ENCODE data around the gene SRMS. TPM values are rescaled to one million over a fixed set of nuclear protein-coding genes. Genes with fewer than 3 reads are reported as not detected.

Gene SRMS
- total RNA-seq, 1 experiment from 2014 or later: 0.79 TPM

DNA sequence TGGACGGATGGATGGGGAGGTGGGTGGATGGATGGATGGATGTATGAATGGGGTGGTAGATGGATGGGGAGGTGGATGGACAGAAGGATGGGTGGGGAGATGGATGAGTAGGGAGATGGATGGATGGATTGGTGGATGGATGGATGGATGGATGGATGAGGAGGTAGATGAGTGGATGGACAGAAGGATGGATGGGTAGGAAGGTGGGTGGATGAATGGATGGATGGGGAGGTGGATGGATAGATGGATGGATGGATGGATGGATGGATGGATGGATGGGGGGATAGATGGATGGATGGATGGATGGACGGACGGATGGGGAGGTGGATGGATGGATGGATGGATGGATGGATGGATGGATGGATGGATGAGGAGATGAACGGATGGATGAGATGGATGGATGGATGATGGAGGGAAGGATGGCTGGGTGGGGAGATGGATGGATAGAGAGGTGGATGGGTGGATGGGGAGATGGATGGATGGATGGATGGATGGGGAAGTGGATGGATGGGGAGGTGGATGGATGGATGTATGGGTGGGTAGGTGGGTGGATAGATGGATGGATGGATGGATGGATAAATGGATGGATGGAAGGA, 55.8 kb downstream of the SRMS start:
- H3K56ac ChIP-seq (ENCODE audit: insufficient read length, low read depth, low read length): no peak overlapping the region
- H2BK20ac ChIP-seq (ENCODE audit: low read depth, low read length, poor library complexity, severe bottlenecking): no peak overlapping the region
- no peak overlapping the region for H2BK120ac ChIP-seq (ENCODE audit: low read depth, low read length, poor library complexity, severe bottlenecking)
- no peak overlapping the region for H3K4me2 ChIP-seq (ENCODE audit: insufficient read depth, insufficient read length, low read length)
- Mint-ChIP-seq H3K27me3 (ENCODE audit: low read depth) (peaks cover 49% of the 10 kb centered on the region), H3K4me3 (no peak overlapping the region; a peak in 1 of 5 replicates), H3K9me3 (peaks cover 2 to 11% of the 10 kb centered on the region in 2 experiments; a peak in 3 of 5 replicates), H3K36me3 (ENCODE audit: insufficient read depth in 1 of 3, low read depth in 3 of 3) (peaks cover 15 to 24% (median 15%) of the 10 kb centered on the region in 3 experiments; a peak in 6 of 7 replicates), H3K27ac (no peak overlapping the region), H3K4me1 (peaks cover 2 to 8% of the 10 kb centered on the region in 2 experiments; a peak in 3 of 4 replicates)
- no peak overlapping the region for H3K9ac ChIP-seq (ENCODE audit: extremely low read depth, insufficient read length, low read length)
- no peak overlapping the region for H2BK15ac ChIP-seq (ENCODE audit: low read depth, low read length)
- H3K9me3 ChIP-seq (ENCODE audit: control insufficient read depth, low read depth, low read length): no peaks in the 10 kb centered on the region
- H4K20me1 ChIP-seq (ENCODE audit: control insufficient read depth, insufficient read depth, insufficient read length): no peaks in the 10 kb centered on the region
- no peak overlapping the region for H2BK12ac ChIP-seq (ENCODE audit: insufficient read length, low read depth, low read length)
- H4K5ac ChIP-seq (ENCODE audit: insufficient read length, low read depth, low read length): no peak overlapping the region
- no peak overlapping the region for H2BK5ac ChIP-seq (ENCODE audit: insufficient read length, low read length)
- TF ChIP-seq CTCF (conservative IDR thresholded peaks at IDR 0.05): no peak
- H3K79me1 ChIP-seq (ENCODE audit: insufficient read depth, low read depth, low read length, poor library complexity, severe bottlenecking): no peaks in the 10 kb centered on the region
- no peaks in the 10 kb centered on the region; the same call in 1 of the 2 replicates for H3K27me3 ChIP-seq (ENCODE audit: insufficient read depth, low read length)
- no peak overlapping the region for H3K14ac ChIP-seq (ENCODE audit: insufficient read depth, low read length)
- H3T11ph ChIP-seq (ENCODE audit: low read length): no peak overlapping the region
- H3K4me1 ChIP-seq (ENCODE audit: insufficient read depth, low read length): no peaks in the 10 kb centered on the region
- no peak for DNase-seq
- no peak overlapping the region for H4K8ac ChIP-seq (replicated peaks; ENCODE audit: insufficient read length, low read depth, low read length)
- H3K23me2 ChIP-seq (ENCODE audit: insufficient read length, low read depth, low read length, poor library complexity, severe bottlenecking): no peaks in the 10 kb centered on the region
- no peak overlapping the region for H2AK5ac ChIP-seq (ENCODE audit: insufficient read length, low read length)
- H3K4ac ChIP-seq (ENCODE audit: low read depth, low read length): no peak overlapping the region
- 100% methylated on average over 1 of the region's 4 CpGs for WGBS (ENCODE audit: extremely low coverage, insufficient read length, low lambda C conversion rate)
- no peak overlapping the region for H4K91ac ChIP-seq (ENCODE audit: insufficient read length, low read depth, low read length)
- H3K79me2 ChIP-seq (ENCODE audit: insufficient read depth, low read length): no peaks in the 10 kb centered on the region
- no peak overlapping the region for H2AFZ ChIP-seq (ENCODE audit: low read length)
- H3K18ac ChIP-seq (ENCODE audit: insufficient read length, low read depth, low read length): no peak overlapping the region
- no peak overlapping the region for H3K27ac ChIP-seq (ENCODE audit: insufficient read length, low read depth, low read length)
- no peak overlapping the region for H3K23ac ChIP-seq (ENCODE audit: insufficient read length, low read depth, low read length)

Data from H9 (cell line).